HG03025 (cell line): ENCODE results near the gene C15orf39.

ENCODE experiments used
- ATAC-seq: cut with Tn5 transposase; IDR thresholded peaks from one replicate; pipeline ENCODE4 v1.9.1; 2021; ENCODE audit warnings: mild to moderate bottlenecking, moderate library complexity; ENCODE audit not compliant: unreplicated experiment, low FRiP score

Gene C15orf39

GRCh38 chr15:75171408-75171807 is 30.3 kb upstream of the C15orf39 start:
- no peak for ATAC-seq

- no peak for ATAC-seq
Observed at GRCh38 chr15:75172284-75172820, 29.3 kb upstream of the C15orf39 start.

- no peak for ATAC-seq
Observed at GRCh38 chr15:75174102-75174501, 27.6 kb upstream of the C15orf39 start.

- no peak for ATAC-seq
Observed at GRCh38 chr15:75174729-75175128, 27.0 kb upstream of the C15orf39 start.

- ATAC-seq, result no peak
Observed at GRCh38 chr15:75176396-75176761, 25.3 kb upstream of the C15orf39 start.

- ATAC-seq, result no peak
Observed at GRCh38 chr15:75177360-75178071, 24.2 kb upstream of the C15orf39 start.

- no peak for ATAC-seq
Observed at GRCh38 chr15:75178171-75178937, 23.3 kb upstream of the C15orf39 start.

GRCh38 chr15:75178938-75179745 is 22.5 kb upstream of the C15orf39 start:
- no peak for ATAC-seq

- ATAC-seq, result no peak
Observed at GRCh38 chr15:75179746-75180140, 21.9 kb upstream of the C15orf39 start.

GRCh38 chr15:75181780-75182179 is 19.9 kb upstream of the C15orf39 start:
- ATAC-seq, result no peak

- no peak for ATAC-seq
Observed at GRCh38 chr15:75182187-75183131, 19.2 kb upstream of the C15orf39 start.

GRCh38 chr15:75185271-75186029 is 16.2 kb upstream of the C15orf39 start:
- no peak for ATAC-seq

- ATAC-seq, result no peak
Observed at GRCh38 chr15:75186044-75186443, 15.6 kb upstream of the C15orf39 start.

- ATAC-seq, result no peak
Observed at GRCh38 chr15:75188499-75188898, 13.2 kb upstream of the C15orf39 start.

- ATAC-seq, result no peak
Observed at GRCh38 chr15:75191235-75191634, 10.4 kb upstream of the C15orf39 start.

GRCh38 chr15:75192307-75192706 is 9.4 kb upstream of the C15orf39 start:
- ATAC-seq, result no peak

GRCh38 chr15:75193272-75193671 is 8.4 kb upstream of the C15orf39 start:
- ATAC-seq, result no peak

- no peak for ATAC-seq
Observed at GRCh38 chr15:75193976-75194375, 7.7 kb upstream of the C15orf39 start.

- no peak for ATAC-seq
Observed at GRCh38 chr15:75194397-75194796, 7.3 kb upstream of the C15orf39 start.
